ENCODE results near the gene PCDHB4. TPM values are rescaled to one million over a fixed set of nuclear protein-coding genes. Genes with fewer than 3 reads are reported as not detected.
"Not testable (repeated sequence)": the region's sequence is repeated elsewhere in the genome, so short reads cannot be mapped to it uniquely, and the experiment has no call there.

Gene PCDHB4
- total and polyA plus RNA-seq, 2 of the 4 experiments (the other 2 are of a cell fraction), result 0.03 TPM; not detected in 1

DNA sequence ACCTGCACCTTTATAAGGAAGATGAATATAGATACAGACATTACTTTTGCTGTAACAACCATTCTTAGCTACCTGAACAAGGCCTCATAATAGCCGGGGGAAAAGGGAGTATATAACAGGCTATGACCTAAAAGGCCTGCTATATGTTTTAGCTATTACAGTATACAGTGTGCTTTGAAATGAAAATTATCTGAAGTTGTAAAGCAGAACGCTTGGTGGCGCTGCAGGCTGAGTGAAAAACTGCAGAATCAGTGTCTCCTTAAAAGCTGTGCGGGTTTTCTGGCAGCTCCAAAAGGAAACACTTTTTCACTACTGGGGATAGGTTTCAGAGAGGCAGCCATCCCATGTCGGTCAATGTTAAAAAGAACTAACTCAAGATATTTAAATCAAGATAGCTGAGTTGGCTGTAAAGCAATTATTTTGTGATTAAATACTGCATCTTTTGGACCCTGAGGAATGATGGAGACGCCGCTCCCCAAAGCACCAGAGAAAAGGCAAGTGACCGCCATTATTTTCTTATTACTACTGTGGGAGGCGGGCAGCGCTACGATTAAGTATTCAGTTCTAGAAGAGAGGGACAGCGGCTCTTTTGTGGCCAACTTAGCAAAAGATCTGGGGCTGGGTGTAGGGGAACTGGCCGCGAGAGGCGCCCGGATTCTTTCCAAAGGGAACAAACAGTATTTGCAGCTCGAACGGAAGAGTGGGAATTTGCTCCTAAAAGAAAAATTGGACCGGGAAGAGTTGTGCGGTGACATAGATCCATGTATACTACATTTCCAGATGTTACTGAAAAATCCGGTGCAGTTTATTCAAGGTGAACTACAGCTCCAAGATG, 34.1 kb downstream of the PCDHB4 start (continued):
- no peak for TF ChIP-seq MAFK (IDR thresholded peaks at IDR 0.05; ENCODE audit: low read depth, low read length)

- H4K8ac ChIP-seq (ENCODE audit: low read depth in 2 of 2, low read length in 2 of 2); H2BK5ac ChIP-seq (ENCODE audit: low read depth, low read length, poor library complexity, severe bottlenecking); H3K4ac ChIP-seq (ENCODE audit: low read depth, low read length); H4K20me1 ChIP-seq (ENCODE audit: insufficient read depth, low read length); H3K4me1 ChIP-seq (ENCODE audit: control insufficient read depth, insufficient read depth, low read length); H2BK120ac ChIP-seq (ENCODE audit: low read depth, low read length); H3K23ac ChIP-seq (ENCODE audit: low read depth, low read length); H4K5ac ChIP-seq (ENCODE audit: low read depth, low read length); H3K9ac ChIP-seq (ENCODE audit: low read depth, low read length); BruUV-seq (replicated peaks); ATAC-seq (ENCODE audit: low read depth); in situ Hi-C loops (cut with MboI; ENCODE audit: low sequenced_read_pairs); H2AFZ ChIP-seq (replicated peaks; ENCODE audit: low read length, poor library complexity); DNase-seq; H2AK5ac ChIP-seq (ENCODE audit: low read depth, low read length); H3K27me3 ChIP-seq (ENCODE audit: control insufficient read depth, insufficient read depth, low read length); H2BK20ac ChIP-seq (ENCODE audit: low read depth, low read length); intact Hi-C loops (cut with micrococcal nuclease); H2BK15ac ChIP-seq (ENCODE audit: low read depth, low read length); POLR2A ChIA-PET (ENCODE audit: unreplicated experiment); dilution Hi-C loops (cut with HindIII; ENCODE audit: low sequenced_read_pairs, unreplicated experiment); H3K4me3 ChIP-seq (ENCODE audit: insufficient read depth, low read depth, low read length); H3K4me2 ChIP-seq (ENCODE audit: low read depth, low read length); H3K36me3 ChIP-seq (ENCODE audit: control insufficient read depth, insufficient read depth, low read length); H3K79me1 ChIP-seq (ENCODE audit: low read depth in 1 of 2, low read length in 2 of 2); H3K9me1 ChIP-seq (ENCODE audit: insufficient read depth, low read length); H3K9me3 ChIP-seq (ENCODE audit: control insufficient read depth, insufficient read depth, low read length); H2AK9ac ChIP-seq (replicated peaks; ENCODE audit: low read depth, low read length, poor library complexity); H3K56ac ChIP-seq (ENCODE audit: extremely low read depth, insufficient read depth, low read length); H4K91ac ChIP-seq (ENCODE audit: insufficient read depth, low read depth, low read length); H3K14ac ChIP-seq (replicated peaks; ENCODE audit: low read depth, low read length); CTCF ChIA-PET; H3K27ac ChIP-seq (ENCODE audit: insufficient read depth, low read length); H3K18ac ChIP-seq (ENCODE audit: low read depth, low read length): not testable (repeated sequence)
- WGBS, 2 experiments (ENCODE audit: extremely low coverage in 2 of 2, insufficient read length in 1 of 2), result 27% methylated on average over 3 of the region's 38 CpGs; no CpG with 5 or more reads in 1 of the 2 experiments
Measured at GRCh38 chr5:141157356-141157755, 35.7 kb downstream of the PCDHB4 start.

- H2BK20ac ChIP-seq (ENCODE audit: low read depth, low read length); H3K23ac ChIP-seq (ENCODE audit: low read depth, low read length); H3K9me3 ChIP-seq (ENCODE audit: control insufficient read depth, insufficient read depth, low read length); H3K4ac ChIP-seq (ENCODE audit: low read depth, low read length); H2BK5ac ChIP-seq (ENCODE audit: low read depth, low read length, poor library complexity, severe bottlenecking); H2BK120ac ChIP-seq (ENCODE audit: low read depth, low read length); H3K56ac ChIP-seq (ENCODE audit: extremely low read depth, insufficient read depth, low read length); H3K9ac ChIP-seq (ENCODE audit: low read depth, low read length); in situ Hi-C loops (cut with MboI; ENCODE audit: low sequenced_read_pairs); H2BK15ac ChIP-seq (ENCODE audit: low read depth, low read length); H3K4me2 ChIP-seq (ENCODE audit: low read depth, low read length); H3K4me1 ChIP-seq (ENCODE audit: control insufficient read depth, insufficient read depth, low read length); H4K20me1 ChIP-seq (ENCODE audit: insufficient read depth, low read length); H4K91ac ChIP-seq (ENCODE audit: insufficient read depth, low read depth, low read length); DNase-seq; H3K79me1 ChIP-seq (ENCODE audit: low read depth in 1 of 2, low read length in 2 of 2); H3K4me3 ChIP-seq (ENCODE audit: insufficient read depth, low read depth, low read length); H2AFZ ChIP-seq (replicated peaks; ENCODE audit: low read length, poor library complexity); dilution Hi-C loops (cut with HindIII; ENCODE audit: low sequenced_read_pairs, unreplicated experiment); ATAC-seq (ENCODE audit: low read depth); H3K18ac ChIP-seq (ENCODE audit: low read depth, low read length); H2AK5ac ChIP-seq (ENCODE audit: low read depth, low read length); intact Hi-C loops (cut with micrococcal nuclease); POLR2A ChIA-PET (ENCODE audit: unreplicated experiment); H3K14ac ChIP-seq (replicated peaks; ENCODE audit: low read depth, low read length); CTCF ChIA-PET; H3K36me3 ChIP-seq (ENCODE audit: control insufficient read depth, insufficient read depth, low read length); BruUV-seq (replicated peaks); H2AK9ac ChIP-seq (replicated peaks; ENCODE audit: low read depth, low read length, poor library complexity); H4K5ac ChIP-seq (ENCODE audit: low read depth, low read length); H3K27ac ChIP-seq (ENCODE audit: insufficient read depth, low read length); H4K8ac ChIP-seq (ENCODE audit: low read depth in 2 of 2, low read length in 2 of 2); H3K27me3 ChIP-seq (ENCODE audit: control insufficient read depth, insufficient read depth, low read length); H3K9me1 ChIP-seq (ENCODE audit: insufficient read depth, low read length): not testable (repeated sequence)
- 28% methylated on average over 5 of the region's 28 CpGs; no CpG with 5 or more reads in 1 of the 2 experiments for WGBS, 2 experiments (ENCODE audit: extremely low coverage in 2 of 2, insufficient read length in 1 of 2)
Measured at GRCh38 chr5:141157901-141158300, 36.3 kb downstream of the PCDHB4 start.
